Fibroblast of the aortic adventitia (primary cell): ENCODE data around the gene PEX26. TPM values are rescaled to one million over a fixed set of nuclear protein-coding genes. Genes with fewer than 3 reads are reported as not detected.
A peak's percentile ranks its signal among the peaks of the same experiment; 100 is the strongest.
"Not testable (repeated sequence)": the region's sequence is repeated elsewhere in the genome, so short reads cannot be mapped to it uniquely, and the experiment has no call there.

Experiments used
- DNase-seq: peaks from one replicate; pipeline ENCODE4 v3.0.0-alpha.2; 2010; ENCODE audit warnings: low read depth
- H3K4me3 ChIP-seq: 2 replicates; pipeline ENCODE4 v1.5.1; 2011; ENCODE audit warnings: low read depth, mild to moderate bottlenecking, control low read depth, low read length, moderate library complexity
- total RNA-seq: library from RNA; depleted of rRNA; stranded (reverse); fragments of >200 nt; gene quantifications from 2 replicates; pipeline ENCODE4 v1.2.3, GENCODE V29; 2012; ENCODE audit warnings: low replicate concordance
- TF ChIP-seq, protein P1 (sequence below): IDR thresholded peaks from 2 replicates; pipeline ENCODE4 v1.5.1; 2011; ENCODE audit warnings: mild to moderate bottlenecking, low read length, control low read depth, inconsistent platforms; ENCODE audit not compliant: insufficient read depth

PEX26 gene
- total RNA-seq, 1 donor = 26.1 TPM

DNA sequence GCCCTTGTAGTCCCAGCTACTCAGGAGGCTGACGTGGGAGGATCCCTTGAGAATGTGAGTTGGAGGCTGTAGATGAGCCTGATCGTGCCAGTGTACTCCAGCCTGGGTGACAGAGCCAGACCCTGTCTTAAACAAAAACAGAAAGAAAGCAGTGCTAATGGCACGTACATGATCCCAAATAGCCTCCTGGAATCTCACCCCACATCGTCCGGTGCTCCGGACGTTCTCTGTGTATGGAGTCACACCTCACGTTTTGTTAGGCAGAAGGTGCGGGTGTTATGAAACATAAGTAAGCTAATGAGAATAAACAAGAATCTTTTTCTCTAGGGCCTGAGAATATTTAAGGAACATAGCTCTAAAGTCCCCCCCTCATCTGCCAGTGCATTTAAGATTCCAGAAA is 29.7 kb upstream of the PEX26 start:
- no peak overlapping the region for H3K4me3 ChIP-seq

DNA sequence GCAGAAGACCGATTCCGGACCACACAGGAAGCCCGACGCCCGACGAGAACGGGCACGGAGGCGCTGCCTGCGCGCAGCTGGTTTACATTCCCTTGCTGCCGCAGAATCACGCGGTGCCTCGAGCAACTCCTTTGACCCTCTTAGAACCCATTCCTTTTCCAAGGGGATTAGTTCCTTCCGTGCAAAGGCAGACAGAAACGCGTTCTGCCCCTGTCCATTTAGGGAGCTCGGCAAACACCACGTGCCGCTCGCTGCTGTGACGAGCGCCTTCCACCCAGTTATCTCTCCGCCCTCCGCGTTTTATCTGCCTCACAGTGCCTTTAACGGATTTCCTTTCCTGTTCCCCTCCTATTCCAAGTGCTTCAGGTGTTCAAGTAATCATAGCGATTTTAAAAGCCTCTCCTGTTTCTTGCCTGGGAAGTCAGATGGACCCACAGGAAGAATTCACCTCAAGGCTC is 29.3 kb upstream of the PEX26 start:
- peak overlapping the region; percentile 39 for H3K4me3 ChIP-seq
- TF ChIP-seq, protein P1, sequence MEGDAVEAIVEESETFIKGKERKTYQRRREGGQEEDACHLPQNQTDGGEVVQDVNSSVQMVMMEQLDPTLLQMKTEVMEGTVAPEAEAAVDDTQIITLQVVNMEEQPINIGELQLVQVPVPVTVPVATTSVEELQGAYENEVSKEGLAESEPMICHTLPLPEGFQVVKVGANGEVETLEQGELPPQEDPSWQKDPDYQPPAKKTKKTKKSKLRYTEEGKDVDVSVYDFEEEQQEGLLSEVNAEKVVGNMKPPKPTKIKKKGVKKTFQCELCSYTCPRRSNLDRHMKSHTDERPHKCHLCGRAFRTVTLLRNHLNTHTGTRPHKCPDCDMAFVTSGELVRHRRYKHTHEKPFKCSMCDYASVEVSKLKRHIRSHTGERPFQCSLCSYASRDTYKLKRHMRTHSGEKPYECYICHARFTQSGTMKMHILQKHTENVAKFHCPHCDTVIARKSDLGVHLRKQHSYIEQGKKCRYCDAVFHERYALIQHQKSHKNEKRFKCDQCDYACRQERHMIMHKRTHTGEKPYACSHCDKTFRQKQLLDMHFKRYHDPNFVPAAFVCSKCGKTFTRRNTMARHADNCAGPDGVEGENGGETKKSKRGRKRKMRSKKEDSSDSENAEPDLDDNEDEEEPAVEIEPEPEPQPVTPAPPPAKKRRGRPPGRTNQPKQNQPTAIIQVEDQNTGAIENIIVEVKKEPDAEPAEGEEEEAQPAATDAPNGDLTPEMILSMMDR = no peak
- DNase-seq = peak; percentile 40

More for the DNA sequence above, 29.7 kb upstream of the PEX26 start:
- no peak for DNase-seq
- TF ChIP-seq, protein P1 = no peak

DNA sequence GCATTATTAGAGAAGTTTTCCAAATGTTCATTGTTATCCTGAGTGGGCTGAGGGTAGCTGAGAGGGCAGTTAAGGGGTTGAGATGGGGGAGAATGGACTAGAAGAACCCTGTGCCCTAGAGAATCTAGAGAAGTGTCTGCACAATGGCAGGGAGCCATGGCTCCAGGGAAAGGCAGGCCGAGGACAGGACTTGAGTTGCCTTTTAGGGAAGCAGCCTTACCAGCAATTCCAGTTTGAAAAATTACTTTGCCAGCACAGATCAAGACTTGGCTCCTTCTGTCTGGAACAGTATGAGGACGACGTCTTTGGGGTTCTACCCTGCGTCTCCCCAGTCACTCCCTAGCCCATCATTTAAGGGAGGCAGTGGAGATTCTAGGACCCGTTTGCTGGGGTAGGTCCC is 27.7 kb upstream of the PEX26 start:
- H3K4me3 ChIP-seq = no peak overlapping the region
- TF ChIP-seq, protein P1 = no peak
- DNase-seq = no peak

DNA sequence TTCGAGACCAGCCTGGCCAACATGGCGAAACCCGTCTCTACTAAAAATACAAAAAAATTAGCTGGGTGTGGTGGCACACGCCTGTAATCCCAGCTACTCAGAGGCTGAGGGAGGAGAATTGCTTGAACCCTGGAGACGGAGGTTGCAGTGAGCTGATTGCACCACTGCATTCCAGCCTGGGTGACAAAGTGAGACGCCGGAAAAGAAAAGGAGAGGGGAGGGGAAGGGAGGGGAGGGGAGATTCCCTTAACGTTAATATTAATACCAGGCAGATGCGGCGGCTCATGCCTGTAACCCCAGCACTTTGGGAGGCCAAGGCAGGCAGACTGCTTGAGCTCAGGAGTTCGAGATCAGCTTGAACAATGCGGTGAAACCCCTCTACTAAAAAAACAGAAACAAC is 26.7 kb upstream of the PEX26 start:
- DNase-seq, H3K4me3 ChIP-seq: not testable (repeated sequence)

DNA sequence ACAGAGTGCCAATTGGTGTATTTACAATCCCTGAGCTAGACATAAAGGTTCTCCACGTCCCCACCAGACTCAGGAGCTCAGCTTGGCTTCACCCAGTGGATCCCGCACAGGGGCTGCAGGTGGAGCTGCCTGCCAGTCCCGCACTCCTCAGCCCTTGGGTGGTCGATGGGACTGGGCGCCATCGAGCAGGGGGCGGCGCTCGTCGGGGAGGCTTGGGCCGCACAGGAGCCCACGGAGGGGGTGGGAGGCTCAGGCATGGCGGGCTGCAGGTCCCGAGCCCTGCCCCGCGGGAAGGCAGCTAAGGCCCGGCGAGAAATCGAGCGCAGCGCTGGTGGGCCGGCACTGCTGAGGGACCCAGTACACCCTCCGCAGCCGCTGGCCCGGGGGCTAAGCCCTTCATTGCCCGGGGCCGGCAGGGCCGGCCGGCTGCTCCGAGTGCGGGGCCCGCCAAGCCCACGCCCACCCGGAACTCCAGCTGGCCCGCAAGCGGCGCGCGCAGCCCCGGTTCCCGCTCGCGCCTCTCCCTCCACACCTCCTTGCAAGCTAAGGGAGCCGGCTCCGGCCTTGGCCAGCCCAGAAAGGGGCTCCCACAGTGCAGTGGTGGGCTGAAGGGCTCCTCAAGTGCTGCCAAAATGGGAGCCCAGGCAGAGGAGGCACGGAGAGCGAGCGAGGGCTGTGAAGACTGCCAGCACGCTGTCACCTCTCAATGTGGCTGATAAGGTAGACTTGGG is 24.4 kb upstream of the PEX26 start:
- DNase-seq, H3K4me3 ChIP-seq: not testable (repeated sequence)

DNA sequence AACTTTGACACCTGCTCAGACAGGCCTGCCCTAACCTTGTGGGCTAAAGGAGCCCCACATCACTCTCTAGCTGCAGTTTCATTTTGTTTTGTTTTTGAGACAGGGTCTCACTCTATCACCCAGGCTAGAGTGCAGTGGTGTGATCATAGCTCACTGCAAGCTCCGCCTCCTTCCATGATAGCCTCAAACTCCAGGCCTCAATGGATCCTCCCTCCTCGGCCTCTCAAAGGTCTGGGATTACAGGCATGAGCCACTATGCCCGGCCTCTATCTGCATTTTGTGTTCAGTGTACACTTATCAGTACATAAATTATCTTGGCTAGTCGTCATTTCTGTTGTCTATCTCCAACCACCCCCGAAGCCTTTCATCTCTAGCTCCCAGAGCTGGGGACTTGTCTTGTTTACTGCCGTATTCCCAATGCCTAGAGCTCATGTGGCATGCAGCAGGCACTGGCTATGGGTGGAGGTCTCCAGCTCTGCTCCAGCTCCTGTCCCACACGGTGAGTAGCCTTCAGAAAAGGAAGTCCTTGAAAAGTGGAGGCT is 22.1 kb upstream of the PEX26 start:
- TF ChIP-seq, protein P1 = no peak
- DNase-seq = no peak
- no peak overlapping the region for H3K4me3 ChIP-seq

DNA sequence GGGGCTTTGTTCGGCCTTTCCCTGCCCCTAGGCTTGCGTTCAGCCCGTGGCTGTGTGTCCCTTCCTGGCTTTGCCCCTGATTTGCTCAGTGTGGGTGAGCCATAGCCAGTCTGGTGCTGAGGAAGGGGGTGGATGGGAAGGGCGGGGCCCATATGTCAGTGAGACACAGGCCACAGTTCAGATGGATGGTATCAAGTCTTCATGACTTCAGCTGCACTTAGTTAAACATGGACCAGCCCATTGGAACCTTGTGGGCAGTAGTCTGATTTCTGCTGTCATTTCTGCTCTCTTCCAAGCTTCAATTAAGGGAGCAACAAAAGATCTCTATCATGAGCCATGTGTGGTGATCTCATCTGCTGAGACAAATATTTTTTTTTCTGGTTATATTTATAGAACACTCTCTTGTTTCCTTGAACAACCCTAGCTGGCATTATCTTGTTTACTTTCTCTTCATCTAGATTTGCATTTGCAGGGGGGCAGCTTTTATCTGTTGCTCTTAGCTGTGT is 21.6 kb upstream of the PEX26 start:
- TF ChIP-seq, protein P1 = no peak
- no peak overlapping the region for H3K4me3 ChIP-seq
- DNase-seq = peak; percentile 76
